Left ventricle myocardium inferior (tissue), 1 donor: Measurements from ENCODE around the gene FGL2. TPM values are rescaled to one million over a fixed set of nuclear protein-coding genes. Genes with fewer than 3 reads are reported as not detected.
A peak's percentile ranks its signal among the peaks of the same experiment; 100 is the strongest.

Experiments used
- DNase-seq: peaks from one replicate; pipeline ENCODE4 v3.0.0-alpha.2; 2020
- H3K27ac ChIP-seq: fragments of 200-600 bp; replicated peaks from 2 replicates; pipeline ENCODE4 v1.8.0; 2021
- H3K27me3 ChIP-seq: fragments of 200-600 bp; 2 replicates; pipeline ENCODE4 v1.8.0; 2021; ENCODE audit warnings: low read depth
- H3K36me3 ChIP-seq: fragments of 200-600 bp; 2 replicates; pipeline ENCODE4 v1.8.0; 2021
- H3K4me1 ChIP-seq: fragments of 200-600 bp; 2 replicates; pipeline ENCODE4 v1.8.0; 2021
- H3K4me3 ChIP-seq: fragments of 200-600 bp; 2 replicates; pipeline ENCODE4 v1.8.0; 2021; ENCODE audit warnings: mild to moderate bottlenecking, moderate library complexity
- H3K9me3 ChIP-seq: fragments of 200-600 bp; replicated peaks from 2 replicates; pipeline ENCODE4 v1.8.0; 2021
- intact Hi-C: fragments of 100-400 bp; cut with micrococcal nuclease; formaldehyde crosslinking; loops from one replicate; pipeline ENCODE4 v1.11.0; 2022
- total RNA-seq: library from RNA; stranded (reverse); fragmentation: NEBNext Ultra II Directional; extraction: Animal tissue kit (Norgen Biotek cat#: 25700); gene quantifications from one replicate; pipeline ENCODE4 v1.2.1, GENCODE V29; 2021
- TF ChIP-seq, protein P1 (sequence below): fragments of 200-600 bp; IDR thresholded peaks from 2 replicates; pipeline ENCODE4 v1.8.0; 2021; ENCODE audit warnings: antibody characterized with exemption, mild to moderate bottlenecking, borderline replicate concordance
- donor health status: DM: no; HTN: yes; CAD: no; lungs with severe emphysema.

FGL2 gene
- total RNA-seq, 1 donor from 2014 or later, result 10.6 TPM

DNA sequence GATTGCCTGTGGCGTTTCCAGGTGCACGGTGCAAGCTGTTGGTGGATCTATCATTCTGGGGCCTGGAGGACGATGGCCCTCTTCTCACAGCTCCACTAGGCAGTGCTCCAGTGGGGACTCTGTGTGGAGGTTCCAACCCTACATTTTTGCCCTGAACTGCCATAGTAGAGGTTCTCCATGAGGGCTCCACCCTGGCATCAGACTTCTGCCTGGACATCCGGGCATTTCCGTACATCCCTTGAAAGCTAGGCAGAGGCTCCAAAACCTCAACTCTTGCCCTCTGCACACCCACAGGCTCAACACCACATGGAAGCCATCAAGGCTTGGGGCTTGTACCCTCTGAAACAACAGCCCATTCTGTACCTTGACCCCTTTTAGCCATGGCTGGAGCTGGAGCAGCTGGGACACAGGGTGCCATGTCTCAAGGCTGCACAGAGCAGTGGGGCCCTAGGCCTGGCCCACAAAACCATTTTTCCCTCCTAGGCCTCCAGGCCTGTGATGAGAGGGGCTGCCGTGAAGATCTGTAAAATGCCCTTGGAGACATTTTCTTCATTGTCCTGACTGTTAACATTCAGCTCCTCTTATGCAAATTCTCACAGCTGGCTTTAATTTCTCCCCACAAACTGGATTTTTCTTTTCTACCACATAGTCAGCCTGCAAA, 10.0 kb upstream of the FGL2 start:
- Histone ChIP-seq H3K27me3 (no peaks in the 10 kb centered on the region), H3K36me3 (peaks cover 5% of the 10 kb centered on the region)

DNA sequence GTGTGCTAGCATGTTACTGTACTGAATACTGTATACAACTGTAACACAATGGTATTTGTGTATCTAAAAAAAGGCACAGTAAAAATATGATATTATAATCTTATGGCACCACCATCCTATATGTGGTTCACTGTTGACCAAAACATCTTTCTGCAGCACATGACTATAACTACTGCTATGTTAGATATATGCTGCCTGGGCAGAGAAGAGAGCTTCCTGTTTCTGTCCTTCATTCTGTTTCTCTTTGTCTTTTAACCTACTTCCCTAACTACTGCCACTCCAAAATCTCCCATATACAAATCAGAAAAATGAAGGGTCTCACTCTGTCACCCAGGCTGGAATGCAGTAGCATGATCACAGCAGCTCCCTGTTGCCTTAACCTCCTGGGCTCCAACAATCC, 8.8 kb upstream of the FGL2 start:
- Histone ChIP-seq H3K36me3 (peaks cover 5% of the 10 kb centered on the region), H3K27ac (no peak overlapping the region), H3K27me3 (no peaks in the 10 kb centered on the region), H3K4me3 (no peak overlapping the region), H3K4me1 (no peaks in the 10 kb centered on the region), H3K9me3 (peaks cover 18% of the 10 kb centered on the region)
- TF ChIP-seq, protein P1, sequence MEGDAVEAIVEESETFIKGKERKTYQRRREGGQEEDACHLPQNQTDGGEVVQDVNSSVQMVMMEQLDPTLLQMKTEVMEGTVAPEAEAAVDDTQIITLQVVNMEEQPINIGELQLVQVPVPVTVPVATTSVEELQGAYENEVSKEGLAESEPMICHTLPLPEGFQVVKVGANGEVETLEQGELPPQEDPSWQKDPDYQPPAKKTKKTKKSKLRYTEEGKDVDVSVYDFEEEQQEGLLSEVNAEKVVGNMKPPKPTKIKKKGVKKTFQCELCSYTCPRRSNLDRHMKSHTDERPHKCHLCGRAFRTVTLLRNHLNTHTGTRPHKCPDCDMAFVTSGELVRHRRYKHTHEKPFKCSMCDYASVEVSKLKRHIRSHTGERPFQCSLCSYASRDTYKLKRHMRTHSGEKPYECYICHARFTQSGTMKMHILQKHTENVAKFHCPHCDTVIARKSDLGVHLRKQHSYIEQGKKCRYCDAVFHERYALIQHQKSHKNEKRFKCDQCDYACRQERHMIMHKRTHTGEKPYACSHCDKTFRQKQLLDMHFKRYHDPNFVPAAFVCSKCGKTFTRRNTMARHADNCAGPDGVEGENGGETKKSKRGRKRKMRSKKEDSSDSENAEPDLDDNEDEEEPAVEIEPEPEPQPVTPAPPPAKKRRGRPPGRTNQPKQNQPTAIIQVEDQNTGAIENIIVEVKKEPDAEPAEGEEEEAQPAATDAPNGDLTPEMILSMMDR, result no peak
- DNase-seq, result no peak
- intact Hi-C loops, result no loop called here

More for the DNA sequence above, 10.0 kb upstream of the FGL2 start:
- intact Hi-C loops, result no loop called here
- Histone ChIP-seq H3K4me3 (no peak overlapping the region), H3K27ac (no peak overlapping the region), H3K4me1 (no peaks in the 10 kb centered on the region), H3K9me3 (peaks cover 18% of the 10 kb centered on the region)
- TF ChIP-seq, protein P1, result no peak
- DNase-seq, result no peak

GRCh38 chr7:77205706-77206105, 6.1 kb upstream of the FGL2 start:
- intact Hi-C loops, result no loop called here
- TF ChIP-seq, protein P1, result no peak
- Histone ChIP-seq H3K36me3 (peaks cover 5% of the 10 kb centered on the region), H3K27me3 (no peaks in the 10 kb centered on the region), H3K9me3 (peaks cover 18% of the 10 kb centered on the region), H3K4me1 (no peaks in the 10 kb centered on the region), H3K4me3 (no peak overlapping the region), H3K27ac (no peak overlapping the region)
- no peak for DNase-seq

- Histone ChIP-seq H3K27me3 (no peaks in the 10 kb centered on the region), H3K9me3 (no peaks in the 10 kb centered on the region), H3K4me1 (peaks cover 15% of the 10 kb centered on the region), H3K27ac (no peak overlapping the region), H3K4me3 (no peak overlapping the region), H3K36me3 (no peaks in the 10 kb centered on the region)
- intact Hi-C loops, result no loop called here
- TF ChIP-seq, protein P1, result no peak
- no peak for DNase-seq
Observed at GRCh38 chr7:77202481-77202976, 2.9 kb upstream of the FGL2 start.

DNA sequence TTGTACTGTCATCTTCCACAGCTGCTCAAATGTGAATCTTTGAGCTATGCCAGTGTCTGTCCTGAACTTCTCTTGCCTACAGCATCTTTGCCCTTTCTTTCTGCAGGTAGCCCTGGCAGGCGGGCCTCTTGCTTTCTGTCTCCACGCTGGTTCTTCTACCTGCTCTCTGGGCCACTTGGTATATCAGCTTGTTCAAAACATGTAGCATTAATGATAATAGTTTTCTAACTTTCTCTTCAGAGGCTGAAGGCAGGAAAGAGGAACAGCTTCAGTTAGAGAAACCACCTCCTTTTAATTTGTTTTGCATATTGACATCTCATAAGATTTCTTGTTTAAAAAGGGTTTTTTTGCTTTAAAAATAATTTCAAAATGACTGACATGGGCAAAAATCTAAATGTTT, 923 bp upstream of the FGL2 start:
- H3K4me1 ChIP-seq, result peaks cover 22% of the 10 kb centered on the region
- H3K4me3 ChIP-seq, result peak overlapping the region; percentile 68
- DNase-seq, result no peak
- H3K27me3 ChIP-seq, result no peaks in the 10 kb centered on the region
- H3K27ac ChIP-seq, result peak overlapping the region; percentile 79
- no peaks in the 10 kb centered on the region for H3K36me3 ChIP-seq
- no peaks in the 10 kb centered on the region for H3K9me3 ChIP-seq
- TF ChIP-seq, protein P1, result no peak
- intact Hi-C loops, result no loop called here
